Activated CD4-positive, alpha-beta T cell treated with anti-CD3 and anti-CD28 coated beads for 36 hours (primary cell): ENCODE results near the gene LRPAP1. TPM values are rescaled to one million over a fixed set of nuclear protein-coding genes. Genes with fewer than 3 reads are reported as not detected.

Experiments
- ATAC-seq: fragments of 200-7000 bp; cut with Tn5 transposase; one replicate; pipeline ENCODE4 v1.10.0; 2021; ENCODE audit warnings: mild to moderate bottlenecking, moderate library complexity
- CTCF ChIA-PET: fragments of 350-600 bp; sonication (Branson Sonifier 250); formaldehyde crosslinking; loops from one replicate; lab custom pipeline; 2021; ENCODE audit warnings: antibody characterized with exemption; lab: Charles Lee
- POLR2A ChIA-PET: fragments of 350-600 bp; sonication (Branson Sonifier 250); formaldehyde crosslinking; loops from one replicate; lab custom pipeline; 2021; ENCODE audit warnings: antibody characterized with exemption, inconsistent platforms; lab: Charles Lee
- DNase-seq: peaks from one replicate; pipeline ENCODE4 v3.0.0-alpha.2; 2020
- H3K27ac Mint-ChIP-seq: one replicate; pipeline ENCODE4 v1.8.0; 2021; ENCODE audit warnings: mixed read lengths
- H3K27me3 Mint-ChIP-seq: one replicate; pipeline ENCODE4 v1.8.0; 2021; ENCODE audit warnings: mixed read lengths
- H3K36me3 Mint-ChIP-seq: one replicate; pipeline ENCODE4 v1.8.0; 2021; ENCODE audit warnings: low read depth, mixed read lengths
- H3K4me1 Mint-ChIP-seq: one replicate; pipeline ENCODE4 v1.8.0; 2021; ENCODE audit warnings: mixed read lengths
- H3K4me3 Mint-ChIP-seq: one replicate; pipeline ENCODE4 v1.8.0; 2021; ENCODE audit warnings: mild to moderate bottlenecking, moderate library complexity, mixed read lengths
- H3K9me3 Mint-ChIP-seq: one replicate; pipeline ENCODE4 v1.8.0; 2021; ENCODE audit warnings: low read depth, mixed read lengths
- intact Hi-C, 2 experiments: fragments of 100-400 bp; cut with DNase I in 1 of 2; cut with micrococcal nuclease in 1 of 2; formaldehyde crosslinking; loops; one replicate each; pipeline versions ENCODE4 v1.14.2 to v1.15.1; 2022 to 2024; cut with DNase I, micrococcal nuclease
- total RNA-seq, 2 experiments: library from RNA; stranded (reverse); gene quantifications; one replicate each; pipeline ENCODE4 v1.2.3, GENCODE V29; 2021

LRPAP1 gene
- total RNA-seq, 2 experiments from 2014 or later = 50.8 to 53.4 TPM

- Mint-ChIP-seq H3K4me3 (no peak overlapping the region), H3K36me3 (no peaks in the 10 kb centered on the region), H3K9me3 (no peaks in the 10 kb centered on the region), H3K27me3 (peaks cover 18% of the 10 kb centered on the region), H3K4me1 (no peaks in the 10 kb centered on the region), H3K27ac (no peak overlapping the region)
- CTCF ChIA-PET = interaction anchor here (1.2 kb wide), 1 partner anchor 393 kb away, joined by 3 read pairs; no protein-coding TSS in a partner anchor
- DNase-seq (no peak), ATAC-seq (no peak)
- POLR2A ChIA-PET = no interaction called here
- intact Hi-C loops = no loop called here
Measured at GRCh38 chr4:3486541-3487540, 45.4 kb downstream of the LRPAP1 start.

- Mint-ChIP-seq H3K27me3 (peaks cover 19% of the 10 kb centered on the region), H3K36me3 (no peaks in the 10 kb centered on the region), H3K27ac (no peak overlapping the region), H3K9me3 (no peaks in the 10 kb centered on the region), H3K4me1 (no peaks in the 10 kb centered on the region), H3K4me3 (no peak overlapping the region)
- intact Hi-C loops = no loop called here
- CTCF ChIA-PET = interaction anchor here (1.2 kb wide), 1 partner anchor 393 kb away, joined by 3 read pairs; no protein-coding TSS in a partner anchor
- ATAC-seq (no peak), DNase-seq (no peak)
- POLR2A ChIA-PET = no interaction called here
Measured at GRCh38 chr4:3485886-3486540, 46.2 kb downstream of the LRPAP1 start.

- intact Hi-C loops = no loop called here
- Mint-ChIP-seq H3K27me3 (peaks cover 16% of the 10 kb centered on the region), H3K4me3 (no peak overlapping the region), H3K36me3 (no peaks in the 10 kb centered on the region), H3K9me3 (no peaks in the 10 kb centered on the region), H3K4me1 (no peaks in the 10 kb centered on the region), H3K27ac (no peak overlapping the region)
- no peak for ATAC-seq
- ChIA-PET POLR2A (no interaction called here), CTCF (interaction anchor here (1.2 kb wide), 1 partner anchor 394 kb away, joined by 3 read pairs; no protein-coding TSS in a partner anchor)
- no peak for DNase-seq
Measured at GRCh38 chr4:3485011-3485791, 47.0 kb downstream of the LRPAP1 start.

GRCh38 chr4:3484057-3484973, 47.9 kb downstream of the LRPAP1 start:
- Mint-ChIP-seq H3K4me1 (no peaks in the 10 kb centered on the region), H3K27ac (no peak overlapping the region), H3K36me3 (no peaks in the 10 kb centered on the region), H3K9me3 (no peaks in the 10 kb centered on the region), H3K4me3 (no peak overlapping the region), H3K27me3 (peaks cover 15% of the 10 kb centered on the region)
- ATAC-seq = no peak
- DNase-seq = no peak
- POLR2A ChIA-PET = no interaction called here
- intact Hi-C loops = loop anchor here in 1 of 2 experiments (5.0 kb wide), 1 partner anchor 292 kb away; no protein-coding TSS in a partner anchor
- CTCF ChIA-PET = no interaction called here

- intact Hi-C loops = loop anchor here in 1 of 2 experiments (5.0 kb wide), 1 partner anchor 291 kb away; no protein-coding TSS in a partner anchor
- no peak for DNase-seq
- no peaks in the 10 kb centered on the region for H3K36me3 Mint-ChIP-seq
Measured at GRCh38 chr4:3483471-3483921, 48.7 kb downstream of the LRPAP1 start.

DNA sequence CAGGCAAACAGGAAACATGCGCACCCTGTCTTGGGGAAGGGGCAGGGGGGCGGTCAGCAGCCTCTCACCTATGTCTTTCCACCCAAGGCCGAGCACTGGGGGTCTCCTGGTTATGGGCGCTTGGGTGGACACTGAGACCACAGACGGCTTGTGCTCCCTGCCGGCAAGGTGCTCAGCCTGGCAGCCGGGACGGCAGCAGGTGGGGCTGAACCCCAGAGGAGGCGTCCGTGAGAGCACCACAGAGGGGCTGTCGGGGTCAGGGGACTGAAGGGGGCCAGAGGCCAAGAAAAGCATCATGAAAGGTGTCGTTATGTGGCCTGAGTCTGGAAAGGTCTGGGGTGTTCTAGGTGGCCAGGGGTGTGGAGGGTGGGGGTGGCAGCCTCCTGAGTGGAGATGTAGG, 49.5 kb downstream of the LRPAP1 start:
- H3K9me3 Mint-ChIP-seq = no peaks in the 10 kb centered on the region
- ATAC-seq = no peak

More at GRCh38 chr4:3483471-3483921, 48.7 kb downstream of the LRPAP1 start:
- ChIA-PET CTCF (no interaction called here), POLR2A (no interaction called here)
- Mint-ChIP-seq H3K9me3 (no peaks in the 10 kb centered on the region), H3K4me1 (no peaks in the 10 kb centered on the region), H3K27me3 (peaks cover 15% of the 10 kb centered on the region), H3K27ac (no peak overlapping the region), H3K4me3 (no peak overlapping the region)
- ATAC-seq = no peak

GRCh38 chr4:3481783-3482393, 50.3 kb downstream of the LRPAP1 start:
- CTCF ChIA-PET = interaction anchor here (0.6 to 2.9 kb wide), 4 partner anchors 12 to 1575 kb away, joined by 3 to 24 read pairs (median 4); no protein-coding TSS in a partner anchor
- no peak overlapping the region for H3K4me3 Mint-ChIP-seq
- H3K4me1 Mint-ChIP-seq = no peaks in the 10 kb centered on the region
- DNase-seq (no peak), ATAC-seq (no peak)
- no peaks in the 10 kb centered on the region for H3K36me3 Mint-ChIP-seq
- H3K27me3 Mint-ChIP-seq = peaks cover 15% of the 10 kb centered on the region
- no peaks in the 10 kb centered on the region for H3K9me3 Mint-ChIP-seq
- POLR2A ChIA-PET = no interaction called here
- no peak overlapping the region for H3K27ac Mint-ChIP-seq
- intact Hi-C loops = loop anchor here in 1 of 2 experiments (5.0 kb wide), 1 partner anchor 290 kb away; no protein-coding TSS in a partner anchor

More for the DNA sequence above, 49.5 kb downstream of the LRPAP1 start:
- Mint-ChIP-seq H3K36me3 (no peaks in the 10 kb centered on the region), H3K4me1 (no peaks in the 10 kb centered on the region), H3K27ac (no peak overlapping the region), H3K27me3 (peaks cover 15% of the 10 kb centered on the region), H3K4me3 (no peak overlapping the region)
- intact Hi-C loops = loop anchor here in 1 of 2 experiments (5.0 kb wide), 1 partner anchor 290 kb away; no protein-coding TSS in a partner anchor
- ChIA-PET POLR2A (no interaction called here), CTCF (no interaction called here)
- DNase-seq = no peak

DNA sequence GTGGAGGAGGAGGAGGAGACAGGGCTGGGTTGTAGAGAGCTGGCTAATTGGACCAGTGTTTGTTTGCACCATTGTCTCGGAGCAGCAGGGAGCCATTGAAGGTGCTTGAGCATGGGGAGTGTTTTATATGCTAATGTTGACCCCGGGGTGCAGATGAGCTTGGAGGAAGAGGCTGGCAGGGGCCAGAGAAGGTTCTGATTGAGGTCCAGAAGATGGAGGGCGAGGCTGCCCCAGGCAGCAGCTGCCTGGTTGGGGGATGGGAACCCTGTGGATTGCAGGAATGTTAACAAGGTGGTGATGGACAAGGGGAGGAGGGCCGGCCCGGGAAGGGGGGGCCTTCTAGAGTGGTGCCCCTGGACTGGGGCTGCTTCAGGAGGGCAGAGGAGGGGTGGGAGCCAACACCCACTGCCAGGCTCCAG, 51.1 kb downstream of the LRPAP1 start:
- H3K36me3 Mint-ChIP-seq = no peaks in the 10 kb centered on the region
- ChIA-PET CTCF (interaction anchor here (0.6 to 2.9 kb wide), 15 partner anchors 13 to 1947 kb away, joined by 3 to 24 read pairs (median 4); no protein-coding TSS in a partner anchor), POLR2A (interaction anchor here (0.6 kb wide), 1 partner anchor 52 kb away, joined by 7 read pairs; no protein-coding TSS in a partner anchor)
- H3K27me3 Mint-ChIP-seq = peaks cover 14% of the 10 kb centered on the region
- intact Hi-C loops = loop anchor here in 1 of 2 experiments (5.0 kb wide), 1 partner anchor 289 kb away; no protein-coding TSS in a partner anchor
- no peak overlapping the region for H3K27ac Mint-ChIP-seq
- no peaks in the 10 kb centered on the region for H3K9me3 Mint-ChIP-seq
- no peaks in the 10 kb centered on the region for H3K4me1 Mint-ChIP-seq
- peak; percentile 5 for ATAC-seq
- no peak for DNase-seq
- H3K4me3 Mint-ChIP-seq = no peak overlapping the region

DNA sequence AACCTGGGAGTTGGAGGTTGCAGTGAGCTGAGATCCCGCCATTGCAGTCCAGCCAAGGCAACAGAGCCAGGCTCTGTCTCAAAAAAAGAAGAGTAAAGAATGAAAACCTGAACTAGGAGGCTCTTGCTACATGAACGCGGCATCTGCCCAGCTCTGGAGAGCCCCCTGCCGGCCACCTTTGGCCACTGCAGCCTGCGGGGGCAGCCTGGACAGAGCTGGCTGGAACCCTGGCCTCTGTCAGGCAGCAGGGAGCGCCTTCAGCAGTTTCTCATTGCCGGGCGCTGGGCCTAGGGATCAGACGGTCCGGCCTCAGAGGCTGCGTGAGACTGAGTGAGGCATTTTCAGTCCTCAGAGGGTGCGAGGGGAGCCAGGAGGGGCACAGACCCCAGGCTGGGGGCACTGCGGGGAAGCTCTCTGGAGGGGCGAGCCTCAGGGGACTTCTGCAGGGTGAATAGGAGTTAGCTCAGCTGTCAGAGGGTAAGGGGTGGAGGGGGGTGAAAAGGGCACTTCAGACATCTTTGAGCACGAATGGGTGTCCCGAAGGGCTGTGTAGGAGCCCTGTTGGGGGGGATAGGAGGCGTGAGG, 51.6 kb downstream of the LRPAP1 start:
- peak; percentile 87 for ATAC-seq
- Mint-ChIP-seq H3K27me3 (peaks cover 14% of the 10 kb centered on the region), H3K27ac (no peak overlapping the region), H3K4me3 (no peak overlapping the region), H3K36me3 (no peaks in the 10 kb centered on the region), H3K9me3 (no peaks in the 10 kb centered on the region), H3K4me1 (no peaks in the 10 kb centered on the region)
- CTCF ChIA-PET = interaction anchor here (0.6 to 2.9 kb wide), 18 partner anchors 10 to 1947 kb away, joined by 3 to 24 read pairs (median 4); no protein-coding TSS in a partner anchor
- intact Hi-C loops = loop anchor here in 1 of 2 experiments (1.0 to 5.0 kb wide), 3 partner anchors 134 to 374 kb away; no protein-coding TSS in a partner anchor
- DNase-seq = peak; percentile 87
- POLR2A ChIA-PET = interaction anchor here (0.6 kb wide), 1 partner anchor 53 kb away, joined by 7 read pairs; no protein-coding TSS in a partner anchor
